Measurements from ENCODE around the gene GDAP2. TPM values are rescaled to one million over a fixed set of nuclear protein-coding genes. Genes with fewer than 3 reads are reported as not detected.

The GDAP2 gene
- total and polyA plus RNA-seq, 4 donors, result 5.1 to 52.2 (median 17.2) TPM

DNA sequence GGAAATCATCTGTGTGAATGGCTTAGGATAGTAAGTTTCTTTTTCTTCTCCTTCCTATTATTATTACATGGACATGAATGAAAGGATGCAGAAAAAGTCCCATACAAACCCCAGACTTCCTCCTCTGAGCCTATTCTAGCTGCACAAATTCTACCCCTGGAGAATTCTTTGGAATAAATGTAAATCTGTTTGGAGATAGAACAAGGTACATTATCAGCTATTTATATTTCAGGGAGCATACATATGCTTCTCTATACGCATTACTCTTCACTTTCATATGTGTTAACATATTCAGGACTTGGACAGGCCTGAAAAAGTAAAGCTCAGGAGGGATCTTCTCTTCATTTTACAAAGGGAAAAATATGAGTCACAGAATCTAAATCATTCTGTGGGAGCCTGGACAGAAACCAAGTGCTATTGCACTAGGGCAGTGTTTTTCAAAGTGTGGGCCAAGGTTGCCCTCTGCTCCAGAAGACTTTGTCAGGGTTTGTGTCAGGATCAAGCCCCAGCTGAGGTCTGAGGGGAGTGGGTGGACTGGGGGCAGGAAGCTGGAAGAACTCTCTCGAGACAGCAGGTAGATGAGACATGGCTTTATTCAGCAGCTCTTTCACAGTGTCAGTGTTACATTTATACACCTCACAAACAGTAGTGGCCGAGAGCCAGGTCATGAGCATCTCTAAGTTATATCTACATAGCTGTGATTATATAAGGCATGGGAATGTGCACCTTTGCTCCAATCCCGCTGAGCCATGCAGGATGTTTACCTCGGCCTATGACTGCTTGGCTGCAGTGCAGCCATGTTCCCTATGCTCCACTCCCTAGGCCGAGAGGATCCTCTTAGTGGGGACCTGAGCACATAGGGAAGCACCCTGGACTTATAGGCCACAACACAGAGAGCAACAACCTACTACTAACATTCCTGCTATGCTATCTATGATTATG lies 114.3 kb downstream of the GDAP2 start:
- no peak overlapping the region for H3K27ac ChIP-seq (ENCODE audit: low read depth in 1 of 2, low read length in 1 of 2)
- TF ChIP-seq, protein P1, sequence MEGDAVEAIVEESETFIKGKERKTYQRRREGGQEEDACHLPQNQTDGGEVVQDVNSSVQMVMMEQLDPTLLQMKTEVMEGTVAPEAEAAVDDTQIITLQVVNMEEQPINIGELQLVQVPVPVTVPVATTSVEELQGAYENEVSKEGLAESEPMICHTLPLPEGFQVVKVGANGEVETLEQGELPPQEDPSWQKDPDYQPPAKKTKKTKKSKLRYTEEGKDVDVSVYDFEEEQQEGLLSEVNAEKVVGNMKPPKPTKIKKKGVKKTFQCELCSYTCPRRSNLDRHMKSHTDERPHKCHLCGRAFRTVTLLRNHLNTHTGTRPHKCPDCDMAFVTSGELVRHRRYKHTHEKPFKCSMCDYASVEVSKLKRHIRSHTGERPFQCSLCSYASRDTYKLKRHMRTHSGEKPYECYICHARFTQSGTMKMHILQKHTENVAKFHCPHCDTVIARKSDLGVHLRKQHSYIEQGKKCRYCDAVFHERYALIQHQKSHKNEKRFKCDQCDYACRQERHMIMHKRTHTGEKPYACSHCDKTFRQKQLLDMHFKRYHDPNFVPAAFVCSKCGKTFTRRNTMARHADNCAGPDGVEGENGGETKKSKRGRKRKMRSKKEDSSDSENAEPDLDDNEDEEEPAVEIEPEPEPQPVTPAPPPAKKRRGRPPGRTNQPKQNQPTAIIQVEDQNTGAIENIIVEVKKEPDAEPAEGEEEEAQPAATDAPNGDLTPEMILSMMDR (IDR thresholded peaks at IDR 0.05; ENCODE audit: control extremely low read depth, extremely low read depth), result no peak
- no peak for DNase-seq

More for the DNA sequence above, 114.3 kb downstream of the GDAP2 start:
- Histone ChIP-seq H3K4me3 (no peak overlapping the region), H3K9me3 (ENCODE audit: control insufficient read depth in 4 of 4, insufficient read depth in 3 of 4, low read length in 3 of 4) (peaks cover 0 to 2% (median 0%) of the 10 kb centered on the region in 4 donors), H3K9ac (ENCODE audit: insufficient read depth in 1 of 2, low read length in 2 of 2) (no peak overlapping the region), H3K27me3 (ENCODE audit: control insufficient read depth in 3 of 3, insufficient read depth in 3 of 3, low read length in 2 of 3) (no peaks in the 10 kb centered on the region), H3K36me3 (ENCODE audit: control insufficient read depth in 4 of 4, insufficient read depth in 4 of 4, low read length in 4 of 4) (no peaks in the 10 kb centered on the region), H3K4me1 (ENCODE audit: control insufficient read depth in 5 of 5, insufficient read depth in 5 of 5, low read length in 5 of 5) (peaks cover 0 to 10% (median 2%) of the 10 kb centered on the region in 5 donors)
- ATAC-seq (ENCODE audit: insufficient read depth, low FRiP score), result no peak
- 89 to 91% methylated on average over 6 of the region's 6 CpGs for WGBS, 2 donors

Other genes starting within 250 kb of the GDAP2 start
- gene WDR3, start 118 bp upstream of the GDAP2 start, total RNA-seq, result 10 to 100 TPM; 19.7 to 19.8 TPM
- 10 to 100 TPM in 1 of 2 donors, 1 to 10 TPM in 1; 2.8 to 15.4 TPM for gene WDR3, start 118 bp upstream of the GDAP2 start, polyA plus RNA-seq